Uterus (tissue), 4 donors: ENCODE results near the gene SERAC1. TPM values are rescaled to one million over a fixed set of nuclear protein-coding genes. Genes with fewer than 3 reads are reported as not detected.
"Not testable (repeated sequence)": the region's sequence is repeated elsewhere in the genome, so short reads cannot be mapped to it uniquely, and the experiment has no call there.

Experiments
- DNase-seq, 2 donors: peaks; one replicate each; pipeline ENCODE4 v3.0.0-alpha.2; 2019 to 2020
- H3K27ac ChIP-seq, 2 donors: fragments of 200-600 bp; sonication (generic); 1 replicate in 1 of 2; 2 replicates in 1 of 2; pipeline ENCODE4 v1.5.1; 2016 to 2018
- H3K27me3 ChIP-seq, 2 donors: fragments of 200-600 bp; sonication (generic); one replicate each; pipeline ENCODE4 v1.5.1; 2018 to 2019; ENCODE audit warnings: control low read depth in 1 of 2
- H3K36me3 ChIP-seq, 2 donors: fragments of 200-600 bp; sonication (generic); one replicate each; pipeline ENCODE4 v1.5.1; 2019; ENCODE audit warnings: control low read depth in 1 of 2
- H3K4me1 ChIP-seq, 2 donors: fragments of 200-600 bp; sonication (generic); one replicate each; pipeline ENCODE4 v1.5.1; 2018 to 2019; ENCODE audit warnings: control low read depth in 1 of 2
- H3K4me3 ChIP-seq, 2 donors: fragments of 200-600 bp; sonication (generic); 1 replicate in 1 of 2; 2 replicates in 1 of 2; pipeline ENCODE4 v1.5.1; 2018 to 2019; ENCODE audit warnings: mild to moderate bottlenecking in 1 of 2
- H3K9me3 ChIP-seq, 2 donors: fragments of 200-600 bp; sonication (generic); one replicate each; pipeline ENCODE4 v1.5.1; 2019; ENCODE audit warnings: control low read depth in 1 of 2
- CTCF ChIP-seq, 4 experiments: fragments of 200-600 bp in 2 of 4; fragments of 450-650 bp in 2 of 4; sonication (generic) in 2 of 4; IDR thresholded peaks; one replicate each; pipeline ENCODE4 v1.5.1; 2016 to 2019; ENCODE audit warnings: antibody characterized with exemption in 4 of 4, mild to moderate bottlenecking in 2 of 4, moderate library complexity in 1 of 4
- POLR2A ChIP-seq, 2 donors: fragments of 450-650 bp; IDR thresholded peaks; one replicate each; pipeline ENCODE4 v1.6.1; 2016; ENCODE audit warnings: antibody characterized with exemption in 2 of 2, mild to moderate bottlenecking in 1 of 2, moderate library complexity in 1 of 2
- intact Hi-C: fragments of 100-400 bp; cut with DNase I; formaldehyde crosslinking; loops from one replicate; pipeline ENCODE4 v1.15.1; 2023; ENCODE audit warnings: low total_unique reads
- total RNA-seq, 4 donors: library from RNA; depleted of rRNA in 3 of 4; stranded (reverse); fragments of >200 nt in 3 of 4; gene quantifications; one replicate each; pipeline versions ENCODE4 v1.1.0 to v1.2.4, GENCODE V29; 2014 to 2023
- donor health status: DM: yes; HTN: yes; CAD: no.

SERAC1 gene
- total RNA-seq, 4 donors from 2014 or later = 3.3 to 9.7 (median 8.9) TPM

- Histone ChIP-seq H3K27ac (no peak overlapping the region), H3K27me3 (no peaks in the 10 kb centered on the region), H3K4me1 (no peaks in the 10 kb centered on the region), H3K36me3 (no peaks in the 10 kb centered on the region), H3K4me3 (no peak overlapping the region), H3K9me3 (no peaks in the 10 kb centered on the region)
- no peak for DNase-seq
- intact Hi-C loops = no loop called here
- TF ChIP-seq POLR2A (IDR thresholded peaks at IDR 0.05) = no peak
- TF ChIP-seq CTCF (IDR thresholded peaks at IDR 0.05) = no peak
Observed at GRCh38 chr6:158184608-158185007, 16.5 kb upstream of the SERAC1 start.

- DNase-seq, H3K27ac ChIP-seq, H3K4me1 ChIP-seq, H3K27me3 ChIP-seq, H3K4me3 ChIP-seq, H3K36me3 ChIP-seq, intact Hi-C loops, H3K9me3 ChIP-seq: not testable (repeated sequence)
Observed at GRCh38 chr6:158183174-158183972, 15.3 kb upstream of the SERAC1 start.

GRCh38 chr6:158177712-158178111 is 9.7 kb upstream of the SERAC1 start:
- H3K4me3 ChIP-seq, H3K4me1 ChIP-seq, H3K27me3 ChIP-seq, H3K9me3 ChIP-seq, DNase-seq, H3K27ac ChIP-seq, H3K36me3 ChIP-seq, intact Hi-C loops: not testable (repeated sequence)

GRCh38 chr6:158175111-158175510 is 7.0 kb upstream of the SERAC1 start:
- TF ChIP-seq CTCF (IDR thresholded peaks at IDR 0.05) (no peak), POLR2A (IDR thresholded peaks at IDR 0.05) (no peak)
- peaks cover 0 to 5% of the 10 kb centered on the region in 2 donors for H3K4me1 ChIP-seq
- H3K9me3 ChIP-seq = no peaks in the 10 kb centered on the region
- no peaks in the 10 kb centered on the region for H3K27me3 ChIP-seq
- no peak for DNase-seq
- intact Hi-C loops = no loop called here
- H3K36me3 ChIP-seq = no peaks in the 10 kb centered on the region
- no peak overlapping the region for H3K4me3 ChIP-seq
- peak overlapping the region in 1 of 2 donors; percentile 8 for H3K27ac ChIP-seq

GRCh38 chr6:158174514-158174913 is 6.5 kb upstream of the SERAC1 start:
- DNase-seq = no peak
- intact Hi-C loops = no loop called here
- Histone ChIP-seq H3K27me3 (no peaks in the 10 kb centered on the region), H3K9me3 (no peaks in the 10 kb centered on the region), H3K4me1 (peaks cover 0 to 5% of the 10 kb centered on the region in 2 donors), H3K4me3 (no peak overlapping the region), H3K27ac (peak overlapping the region in 1 of 2 donors; percentile 8), H3K36me3 (no peaks in the 10 kb centered on the region)
- TF ChIP-seq POLR2A (IDR thresholded peaks at IDR 0.05) (no peak), CTCF (IDR thresholded peaks at IDR 0.05) (no peak)

GRCh38 chr6:158174024-158174423 is 6.0 kb upstream of the SERAC1 start:
- no peak overlapping the region for H3K27ac ChIP-seq
- no peak overlapping the region for H3K4me3 ChIP-seq
- H3K4me1 ChIP-seq = peaks cover 0 to 5% of the 10 kb centered on the region in 2 donors
- intact Hi-C loops = no loop called here
- no peaks in the 10 kb centered on the region for H3K36me3 ChIP-seq
- TF ChIP-seq CTCF (IDR thresholded peaks at IDR 0.05) (no peak), POLR2A (IDR thresholded peaks at IDR 0.05) (no peak)
- H3K9me3 ChIP-seq = no peaks in the 10 kb centered on the region
- DNase-seq = no peak
- no peaks in the 10 kb centered on the region for H3K27me3 ChIP-seq
